Neutrophil (primary cell): ENCODE data around the gene PRM3.

Experiments used
- H3K27ac ChIP-seq: fragments of 200-600 bp; sonication (generic); 2 replicates; pipeline ENCODE4 v1.5.1; 2016; ENCODE audit warnings: mild to moderate bottlenecking, moderate library complexity
- H3K27me3 ChIP-seq: fragments of 200-600 bp; sonication (generic); 2 replicates; pipeline ENCODE4 v1.6.0; 2016; ENCODE audit warnings: mild to moderate bottlenecking
- H3K36me3 ChIP-seq: fragments of 200-600 bp; sonication (generic); 2 replicates; pipeline ENCODE4 v1.5.1; 2017
- H3K4me1 ChIP-seq, 2 experiments: fragments of 200-600 bp in 1 of 2; sonication (generic) in 1 of 2; 1 replicate in 1 of 2; 2 replicates in 1 of 2; pipeline versions ENCODE4 v1.5.1 to v1.6.1; 2013 to 2016; ENCODE audit warnings: low read depth in 1 of 2, low read length in 1 of 2, mild to moderate bottlenecking in 1 of 2, moderate library complexity in 1 of 2; ENCODE audit not compliant: control insufficient read depth in 1 of 2, insufficient read depth in 1 of 2
- H3K4me3 ChIP-seq, 2 experiments: fragments of 200-600 bp in 1 of 2; sonication (generic) in 1 of 2; 1 replicate in 1 of 2; 2 replicates in 1 of 2; pipeline ENCODE4 v1.5.1; 2013 to 2016; ENCODE audit warnings: low read depth in 1 of 2, low read length in 1 of 2, mild to moderate bottlenecking in 1 of 2, moderate library complexity in 1 of 2
- H3K9me3 ChIP-seq: fragments of 200-600 bp; sonication (generic); 2 replicates; pipeline ENCODE4 v1.5.1; 2016
- CTCF ChIP-seq: fragments of 200-600 bp; sonication (generic); IDR thresholded peaks from 2 replicates; pipeline ENCODE4 v1.5.1; 2016; ENCODE audit warnings: antibody characterized with exemption

The PRM3 gene

GRCh38 chr16:11225677-11226549 lies 47.5 kb downstream of the PRM3 start:
- no peak for TF ChIP-seq CTCF
- Histone ChIP-seq H3K4me3 (no peak overlapping the region), H3K27ac (no peak overlapping the region), H3K36me3 (no peaks in the 10 kb centered on the region), H3K27me3 (peaks cover 26% of the 10 kb centered on the region), H3K9me3 (no peaks in the 10 kb centered on the region), H3K4me1 (peaks cover 3 to 5% of the 10 kb centered on the region in 2 experiments)

GRCh38 chr16:11224894-11225676 lies 48.3 kb downstream of the PRM3 start:
- no peak overlapping the region for H3K27ac ChIP-seq
- TF ChIP-seq CTCF, result no peak
- no peaks in the 10 kb centered on the region for H3K36me3 ChIP-seq
- H3K4me3 ChIP-seq, result no peak overlapping the region
- H3K9me3 ChIP-seq, result no peaks in the 10 kb centered on the region
- peaks cover 3 to 5% of the 10 kb centered on the region in 2 experiments for H3K4me1 ChIP-seq
- peaks cover 26% of the 10 kb centered on the region for H3K27me3 ChIP-seq

GRCh38 chr16:11224096-11224893 lies 49.1 kb downstream of the PRM3 start:
- TF ChIP-seq CTCF, result no peak
- Histone ChIP-seq H3K4me1 (peaks cover 5 to 7% of the 10 kb centered on the region in 2 experiments), H3K36me3 (no peaks in the 10 kb centered on the region), H3K27me3 (peaks cover 26% of the 10 kb centered on the region), H3K9me3 (no peaks in the 10 kb centered on the region), H3K27ac (no peak overlapping the region), H3K4me3 (no peak overlapping the region)
